Endometrial microvascular endothelial cells (primary cell): ENCODE data around the gene CISD3. TPM values are rescaled to one million over a fixed set of nuclear protein-coding genes. Genes with fewer than 3 reads are reported as not detected.
"Not testable (repeated sequence)": the region's sequence is repeated elsewhere in the genome, so short reads cannot be mapped to it uniquely, and the experiment has no call there.

Experiments
- in situ Hi-C: cut with HindIII; loops from 2 replicates; pipeline ENCODE4 v1.10.0; 2017; ENCODE audit warnings: low sequenced_read_pairs, low pct_unique_long_range_greater_than_20kb; ENCODE audit errors: inconsistent ontology term
- total RNA-seq: library from RNA; depleted of rRNA; stranded (reverse); fragments of >200 nt; gene quantifications from one replicate; pipeline ENCODE4 v1.2.3, GENCODE V29; 2015; ENCODE audit errors: inconsistent ontology term

CISD3 gene
- total RNA-seq, 1 donor from 2014 or later: 3.7 TPM

- in situ Hi-C loops: no loop called here
Observed at GRCh38 chr17:38724337-38724988, 5.7 kb upstream of the CISD3 start.

- in situ Hi-C loops: no loop called here
Observed at GRCh38 chr17:38725066-38725465, 5.1 kb upstream of the CISD3 start.

DNA sequence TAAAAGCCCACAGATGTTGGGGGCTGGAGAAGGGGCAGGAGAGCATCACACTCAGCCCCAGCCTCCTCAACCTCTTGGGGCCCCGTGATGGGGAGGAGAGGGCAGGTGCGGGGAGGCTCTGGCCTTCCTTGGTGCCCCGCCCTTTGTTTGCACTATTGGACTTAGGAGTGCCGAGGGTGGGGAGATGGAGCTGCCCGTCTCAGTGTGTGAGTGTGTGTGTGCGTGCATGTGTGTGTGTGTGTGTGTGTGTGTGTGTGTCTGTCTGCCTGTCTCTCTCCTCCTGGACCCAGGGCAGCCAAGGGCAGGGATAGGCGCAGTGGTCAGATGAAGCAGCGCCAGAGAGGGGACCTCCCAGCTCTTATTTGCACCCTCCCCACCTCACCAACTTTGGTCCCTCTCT is 4.0 kb upstream of the CISD3 start:
- in situ Hi-C loops: not testable (repeated sequence)

GRCh38 chr17:38727736-38728135 is 2.4 kb upstream of the CISD3 start:
- in situ Hi-C loops: no loop called here

- in situ Hi-C loops: no loop called here
Observed at GRCh38 chr17:38728290-38728831, 1.8 kb upstream of the CISD3 start.

- in situ Hi-C loops: no loop called here
Observed at GRCh38 chr17:38729368-38729885, 714 bp upstream of the CISD3 start.

GRCh38 chr17:38730526-38731379 is 612 bp downstream of the CISD3 start:
- in situ Hi-C loops: no loop called here

DNA sequence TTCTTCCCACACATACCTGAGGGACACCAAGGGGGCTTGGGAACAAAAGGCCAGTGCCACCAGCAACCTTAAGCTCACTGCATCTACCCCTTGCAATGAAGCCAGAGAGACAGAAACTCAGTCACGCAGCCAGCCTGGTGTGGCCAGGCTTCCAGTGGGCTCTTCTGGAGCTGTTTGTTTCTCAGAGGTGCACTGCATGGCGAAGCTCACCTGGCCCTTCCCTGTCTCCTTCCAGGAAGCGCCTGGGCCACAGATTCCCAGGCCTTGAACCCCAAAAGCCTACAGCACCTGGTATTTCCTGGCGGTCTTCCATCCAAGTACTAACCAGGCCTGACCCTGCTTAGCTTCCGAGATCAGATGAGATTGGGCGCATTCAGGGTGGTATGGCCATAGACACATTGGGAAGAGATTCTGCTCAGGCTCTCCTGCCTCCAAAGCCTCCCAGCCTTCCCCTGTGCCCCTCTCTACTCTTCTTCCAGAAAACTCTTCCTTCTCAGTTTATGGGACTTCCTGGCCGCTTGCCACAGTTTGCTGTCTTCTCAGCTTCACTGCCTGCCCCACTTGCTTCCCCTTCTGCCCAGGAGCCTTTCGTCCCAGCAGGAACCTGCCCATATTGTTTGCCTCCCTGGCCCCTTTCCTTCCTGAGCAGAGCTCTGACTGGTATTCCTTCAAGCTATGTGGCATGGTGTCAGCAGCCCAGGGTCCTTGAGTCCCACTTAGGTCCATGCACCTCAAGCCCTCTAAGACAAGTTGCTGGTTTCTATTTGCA is 1.6 kb downstream of the CISD3 start:
- in situ Hi-C loops: no loop called here

GRCh38 chr17:38732376-38733281 is 2.5 kb downstream of the CISD3 start:
- in situ Hi-C loops: no loop called here

GRCh38 chr17:38733282-38733981 is 3.3 kb downstream of the CISD3 start:
- in situ Hi-C loops: no loop called here

DNA sequence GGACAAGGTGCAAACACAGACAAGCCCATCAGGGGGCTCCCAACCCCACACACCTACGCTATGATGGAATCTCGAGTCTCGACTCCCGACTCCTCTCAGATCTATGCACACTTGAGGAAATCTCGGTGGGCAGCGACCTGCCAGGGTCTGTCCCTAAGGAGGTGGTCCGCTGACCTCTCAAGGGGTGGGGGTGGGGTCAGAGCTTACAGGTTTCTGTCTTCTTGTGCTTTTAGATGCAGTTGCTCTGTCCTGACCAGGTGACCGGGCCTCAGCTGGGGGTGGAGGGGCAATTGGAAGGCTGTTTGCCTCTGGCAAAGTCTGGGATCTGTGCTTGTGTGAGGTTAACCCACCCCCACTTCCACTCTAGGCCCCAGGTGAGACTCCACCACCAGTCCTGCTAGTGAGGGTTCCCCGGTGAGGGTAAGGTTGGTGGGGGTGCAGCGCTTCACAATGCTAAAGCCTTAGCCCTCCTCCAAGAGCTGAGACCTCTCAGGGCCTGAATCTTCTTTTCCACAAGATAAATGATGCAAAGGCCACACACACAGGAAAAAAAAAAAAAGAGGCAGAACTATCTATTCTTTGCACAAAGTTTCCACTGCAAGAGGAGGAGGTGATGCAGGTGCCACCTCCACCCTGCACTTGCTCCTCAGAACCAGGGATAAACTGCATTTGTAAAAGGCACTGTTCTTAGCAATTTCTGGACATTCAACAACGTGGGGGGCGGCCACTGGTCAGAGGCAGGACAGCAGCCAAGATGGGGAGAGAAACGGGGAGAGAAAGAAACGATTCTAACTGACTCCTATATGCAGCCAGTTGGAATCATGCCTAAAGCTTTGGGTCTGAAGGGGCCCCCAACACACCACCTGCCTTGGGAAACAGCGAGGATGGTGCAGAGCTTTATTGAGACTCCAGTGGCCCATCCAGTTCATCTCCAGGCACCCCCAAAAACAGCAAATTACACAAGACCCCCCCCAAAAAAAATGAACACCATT is 4.1 kb downstream of the CISD3 start:
- in situ Hi-C loops: no loop called here

DNA sequence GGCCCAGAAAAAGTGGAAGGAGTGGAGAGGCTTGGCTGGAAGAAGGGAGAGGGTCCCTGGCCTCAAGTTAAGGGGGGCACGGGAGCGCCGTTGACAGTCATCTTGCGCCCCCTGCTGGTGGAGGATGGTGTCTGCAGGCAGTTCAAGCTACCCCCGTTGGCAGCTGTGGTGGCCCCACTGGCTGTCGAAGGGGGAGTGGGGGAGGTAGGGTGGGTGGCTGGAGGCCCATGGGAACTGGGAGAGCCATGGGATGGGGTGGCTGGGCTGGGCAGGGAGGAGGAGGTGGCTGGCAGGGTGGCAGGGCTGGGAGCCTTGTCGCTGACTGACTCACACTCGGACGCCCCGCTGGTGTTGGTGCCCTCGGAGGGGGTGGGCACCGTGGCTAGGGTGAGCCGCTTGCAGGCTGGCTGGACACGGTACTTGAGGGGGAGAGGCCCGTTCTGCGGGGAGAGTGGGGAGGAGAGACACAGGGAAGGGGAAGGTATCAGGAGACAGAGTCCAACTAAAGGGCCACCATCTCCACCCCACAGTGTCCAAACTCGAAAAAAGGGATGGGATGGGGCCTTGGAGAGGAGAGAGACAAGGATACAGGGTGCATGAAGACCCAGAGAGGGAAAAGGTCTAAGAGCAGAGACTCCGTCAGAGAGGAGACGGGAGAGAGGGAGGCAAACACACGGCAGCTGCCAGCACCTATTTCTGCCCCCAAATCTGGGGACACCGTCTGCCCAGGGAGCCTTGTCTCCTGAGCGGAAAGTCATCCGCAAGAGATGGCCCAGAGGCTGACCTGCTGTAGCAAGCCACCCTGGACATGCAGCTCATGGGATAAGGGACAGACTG is 5.2 kb downstream of the CISD3 start:
- in situ Hi-C loops: no loop called here

GRCh38 chr17:38738007-38738662 is 8.0 kb downstream of the CISD3 start:
- in situ Hi-C loops: no loop called here

- in situ Hi-C loops: no loop called here
Observed at GRCh38 chr17:38738686-38739085, 8.5 kb downstream of the CISD3 start.

GRCh38 chr17:38739305-38739704 is 9.2 kb downstream of the CISD3 start:
- in situ Hi-C loops: no loop called here
